ENCODE data around the gene UXS1.

DNA sequence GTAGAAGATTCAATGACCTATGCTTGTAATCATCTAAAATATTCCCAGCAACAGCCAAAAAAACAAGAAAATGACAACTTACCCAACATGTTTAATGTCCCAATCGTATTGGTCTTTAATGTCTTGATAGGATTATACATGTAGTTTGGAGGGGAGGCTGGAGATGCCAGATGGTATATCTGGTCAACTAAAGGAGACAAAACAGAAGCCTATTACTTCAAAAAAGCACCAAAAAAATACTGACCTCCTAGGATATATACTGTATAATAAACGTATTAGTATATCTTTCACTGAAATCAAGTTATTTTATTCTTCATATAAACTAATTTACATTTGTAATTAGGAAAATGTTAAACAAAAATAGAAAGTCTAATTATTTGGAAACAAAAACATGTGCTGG, 64.5 kb downstream of the UXS1 start:
- TF ChIP-seq, protein P1, sequence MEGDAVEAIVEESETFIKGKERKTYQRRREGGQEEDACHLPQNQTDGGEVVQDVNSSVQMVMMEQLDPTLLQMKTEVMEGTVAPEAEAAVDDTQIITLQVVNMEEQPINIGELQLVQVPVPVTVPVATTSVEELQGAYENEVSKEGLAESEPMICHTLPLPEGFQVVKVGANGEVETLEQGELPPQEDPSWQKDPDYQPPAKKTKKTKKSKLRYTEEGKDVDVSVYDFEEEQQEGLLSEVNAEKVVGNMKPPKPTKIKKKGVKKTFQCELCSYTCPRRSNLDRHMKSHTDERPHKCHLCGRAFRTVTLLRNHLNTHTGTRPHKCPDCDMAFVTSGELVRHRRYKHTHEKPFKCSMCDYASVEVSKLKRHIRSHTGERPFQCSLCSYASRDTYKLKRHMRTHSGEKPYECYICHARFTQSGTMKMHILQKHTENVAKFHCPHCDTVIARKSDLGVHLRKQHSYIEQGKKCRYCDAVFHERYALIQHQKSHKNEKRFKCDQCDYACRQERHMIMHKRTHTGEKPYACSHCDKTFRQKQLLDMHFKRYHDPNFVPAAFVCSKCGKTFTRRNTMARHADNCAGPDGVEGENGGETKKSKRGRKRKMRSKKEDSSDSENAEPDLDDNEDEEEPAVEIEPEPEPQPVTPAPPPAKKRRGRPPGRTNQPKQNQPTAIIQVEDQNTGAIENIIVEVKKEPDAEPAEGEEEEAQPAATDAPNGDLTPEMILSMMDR (IDR thresholded peaks at IDR 0.05; ENCODE audit: low read length), result no peak
- no peak for TF ChIP-seq EZH2 (IDR thresholded peaks at IDR 0.05; ENCODE audit: borderline replicate concordance, low read length)

Measured in OCI-LY1 (cell line).